ENCODE data around the gene ATG5.
"Not testable (repeated sequence)": the region's sequence is repeated elsewhere in the genome, so short reads cannot be mapped to it uniquely, and the experiment has no call there.

Gene ATG5

DNA sequence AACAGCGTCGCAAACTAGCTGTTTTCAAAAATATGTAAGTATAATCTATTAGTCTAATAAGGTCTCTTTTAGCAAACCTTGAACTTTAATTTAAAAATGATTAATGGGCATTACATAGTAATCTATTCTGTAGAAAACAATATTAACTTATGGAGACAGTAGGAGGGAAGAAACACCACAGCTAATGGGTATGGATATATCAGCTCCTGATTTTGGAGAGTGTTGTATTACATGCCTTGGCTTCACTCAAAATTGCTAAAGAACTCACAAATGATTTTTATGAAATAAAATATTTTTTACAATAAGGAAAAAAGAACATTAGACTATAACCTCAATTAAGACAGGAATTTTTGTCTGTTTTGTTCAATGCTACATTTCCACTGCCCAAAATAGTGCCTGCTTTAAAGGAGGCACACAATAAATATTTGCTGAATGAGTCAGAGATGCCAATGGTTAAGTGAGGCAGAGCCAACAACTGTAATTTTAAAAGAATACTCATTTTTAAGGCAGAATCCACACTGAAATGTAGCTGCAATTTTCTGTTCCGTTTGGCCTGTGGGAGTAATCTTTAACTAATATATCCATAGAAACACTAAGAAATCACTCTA lies 15.7 kb downstream of the ATG5 start:
- peak; percentile 27 for DNase-seq (ENCODE audit: low spot score)

DNA sequence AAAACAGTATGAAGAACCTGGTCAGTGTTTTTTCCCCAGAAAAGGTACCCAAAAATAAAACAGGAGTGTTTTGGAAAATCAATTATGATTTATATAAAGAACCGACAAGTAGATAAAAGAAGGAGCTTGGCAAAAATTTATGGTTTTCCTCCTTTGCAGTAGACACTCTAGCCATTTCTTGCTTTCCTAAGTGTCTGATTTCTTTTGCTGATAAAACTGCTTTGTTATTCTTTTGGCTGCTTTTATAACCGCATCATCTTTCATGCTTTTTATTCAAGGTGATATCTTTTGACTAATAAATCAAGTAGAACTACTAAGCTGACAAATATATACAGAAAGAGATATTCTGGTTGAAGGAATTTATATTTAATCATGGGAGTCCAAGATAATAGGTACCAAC lies 16.6 kb downstream of the ATG5 start:
- no peak for DNase-seq (ENCODE audit: low spot score)

DNA sequence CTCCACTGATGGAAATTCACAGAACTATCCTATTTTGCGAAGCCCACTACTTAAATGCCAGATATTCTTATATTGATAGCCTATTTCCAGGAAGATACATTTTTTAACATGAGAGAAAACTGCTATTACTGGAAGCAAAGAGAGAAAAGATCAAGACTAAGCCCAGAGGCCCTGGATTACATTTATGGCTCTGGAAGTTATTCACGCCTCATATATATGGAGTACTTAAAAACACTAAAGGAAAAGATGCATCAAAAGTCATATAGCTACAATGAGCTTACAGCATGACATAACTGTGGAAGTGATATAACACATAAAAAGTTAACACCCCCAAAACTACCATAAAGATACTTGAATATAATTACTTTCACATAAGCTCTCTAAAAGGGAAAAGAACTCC lies 19.8 kb downstream of the ATG5 start:
- no peak for DNase-seq (ENCODE audit: low spot score)

DNA sequence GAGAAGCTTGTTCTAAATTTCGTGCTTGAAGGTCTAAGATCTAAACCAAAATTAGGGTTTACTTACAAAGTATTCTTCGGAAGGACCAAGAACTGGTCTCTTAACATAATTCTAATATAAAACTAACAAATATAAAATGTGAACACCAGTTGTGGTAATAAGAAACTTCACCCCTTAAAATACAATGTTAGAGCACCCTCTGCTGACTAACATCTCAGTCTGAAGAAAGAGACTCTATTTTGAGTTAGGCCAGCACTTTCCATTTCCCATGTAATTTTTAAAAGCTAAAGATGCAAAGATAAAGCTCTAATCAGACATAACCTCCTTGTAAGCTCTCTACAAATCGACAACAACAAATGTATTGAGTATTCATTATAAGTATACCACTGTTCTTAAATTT lies 24.6 kb downstream of the ATG5 start:
- peak; percentile 12 for DNase-seq (ENCODE audit: low spot score)

DNA sequence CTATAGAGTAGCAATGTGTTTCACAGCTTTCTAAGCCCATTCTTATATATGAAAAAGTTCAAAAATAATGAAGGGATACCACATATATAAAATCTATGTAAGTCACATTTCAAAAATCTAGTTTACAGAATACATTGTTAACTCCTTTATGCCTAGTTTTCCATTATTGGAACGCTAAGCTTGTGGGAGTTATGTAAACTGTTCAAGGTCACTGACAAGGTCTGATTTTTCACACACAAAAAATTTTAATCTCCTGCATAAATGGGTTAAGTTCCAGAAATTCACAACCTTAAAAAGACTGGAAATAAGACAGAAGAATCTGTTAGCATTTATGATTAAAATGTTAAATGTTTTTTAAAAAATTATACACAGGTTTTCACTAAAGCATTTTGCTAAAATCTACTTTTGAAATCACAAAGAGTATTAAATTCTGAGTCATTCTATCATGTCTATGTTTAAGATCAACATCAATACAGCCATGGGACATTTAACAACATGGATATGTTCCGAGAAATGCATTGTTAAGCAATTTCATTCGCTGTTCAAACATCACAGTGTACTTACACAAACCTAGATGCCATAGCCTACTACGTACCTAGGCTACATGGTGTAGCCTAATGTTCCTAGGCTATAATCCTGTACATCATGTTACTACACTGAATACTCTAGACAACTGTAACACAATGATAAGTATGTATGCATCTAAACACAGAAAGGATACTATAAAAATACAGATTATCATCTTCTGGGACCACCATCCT lies 25.4 kb downstream of the ATG5 start:
- no peak for DNase-seq (ENCODE audit: low spot score)

DNA sequence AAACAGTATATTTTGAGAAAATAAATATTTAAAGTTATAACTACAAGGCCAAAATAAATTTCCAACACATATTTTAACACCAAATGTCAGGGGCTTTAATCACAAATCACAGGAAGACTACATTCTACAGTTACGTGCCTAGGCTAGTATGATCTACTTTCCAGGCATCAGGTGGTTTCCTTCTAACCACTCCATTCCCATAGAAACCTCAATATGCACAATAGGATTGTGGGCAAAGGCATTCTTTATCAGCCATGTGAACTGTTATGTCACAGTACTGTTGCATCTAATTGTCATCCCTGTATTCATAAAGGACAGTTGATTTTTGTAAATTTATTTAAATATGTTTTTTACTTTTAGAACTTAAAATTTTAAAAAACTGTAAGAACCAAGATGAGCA lies 32.4 kb downstream of the ATG5 start:
- no peak for DNase-seq (ENCODE audit: low spot score)

DNA sequence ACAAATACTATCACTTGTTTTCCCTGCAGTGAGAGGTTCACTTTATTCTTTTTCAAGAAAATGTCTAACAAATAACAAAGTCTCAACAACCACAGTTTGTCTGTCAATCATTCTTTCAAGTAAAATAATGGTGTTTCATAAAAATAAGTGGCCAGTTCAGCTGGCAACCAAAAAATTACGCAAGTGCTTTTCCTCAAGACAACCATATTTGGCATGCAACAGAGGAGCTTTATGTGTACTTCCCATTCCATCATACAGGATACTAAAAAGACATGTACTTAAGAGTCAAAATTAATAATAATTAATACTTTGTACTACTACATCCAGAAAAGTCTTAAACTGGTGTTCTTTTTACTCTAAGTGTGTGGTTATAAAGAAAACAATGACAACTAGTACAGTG lies 34.6 kb downstream of the ATG5 start:
- no peak for DNase-seq (ENCODE audit: low spot score)

DNA sequence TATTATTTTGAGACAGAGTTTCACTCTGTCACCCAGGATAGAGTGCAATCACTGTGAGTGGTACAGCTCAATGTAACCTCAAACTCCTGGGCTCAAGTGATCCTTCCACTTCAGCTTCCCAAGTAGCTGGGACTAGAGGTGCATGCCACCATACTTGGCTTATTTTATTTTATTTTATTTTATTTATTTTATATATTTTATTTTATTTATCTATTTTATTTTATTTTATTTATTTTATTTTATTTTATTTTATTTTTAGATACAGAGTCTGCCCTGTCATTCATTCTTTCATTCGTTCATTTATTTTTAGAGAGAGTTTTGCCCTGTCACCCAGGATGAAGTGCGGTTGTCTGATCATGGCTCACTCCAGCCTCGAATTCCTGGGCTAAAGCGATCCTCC lies 35.5 kb downstream of the ATG5 start:
- DNase-seq (ENCODE audit: low spot score), result no peak

DNA sequence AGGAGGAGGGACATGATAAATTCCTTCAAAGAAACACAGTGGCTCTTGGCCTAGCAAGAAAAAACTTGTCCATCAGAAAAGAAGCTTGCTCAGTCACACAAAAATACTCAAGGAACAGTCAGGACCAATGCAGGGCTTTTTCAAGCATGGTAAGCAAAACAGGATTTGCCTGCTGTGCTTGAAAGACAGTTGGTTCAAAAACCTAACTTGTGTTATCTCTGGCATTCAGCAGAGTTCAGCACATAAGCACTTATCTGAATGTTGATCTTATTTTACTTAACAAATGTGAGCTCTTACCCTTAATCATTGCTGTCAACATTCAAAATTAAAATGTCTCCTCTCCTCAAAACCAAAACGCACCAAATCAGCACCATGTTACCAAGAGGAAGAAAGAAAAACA lies 38.3 kb downstream of the ATG5 start:
- DNase-seq (ENCODE audit: low spot score), result no peak

DNA sequence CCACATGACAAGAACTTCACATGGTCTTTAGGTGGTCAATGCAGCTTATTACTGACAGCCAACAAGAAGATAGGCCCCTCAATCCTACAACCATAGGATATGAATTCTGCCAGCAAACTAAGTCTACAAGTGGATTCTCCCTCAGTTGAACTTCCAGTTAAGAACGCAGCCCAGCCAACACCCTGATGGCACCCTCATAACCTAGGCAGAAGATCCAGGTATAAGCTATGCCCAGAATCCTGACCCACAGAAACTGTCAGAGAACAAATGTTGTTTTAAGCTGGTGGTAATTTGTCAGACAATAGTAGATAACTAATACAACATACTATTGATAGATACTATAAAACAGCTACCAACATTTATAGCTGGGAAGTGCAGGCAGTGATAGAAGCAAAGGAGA lies 38.8 kb downstream of the ATG5 start:
- DNase-seq (ENCODE audit: low spot score), result no peak

DNA sequence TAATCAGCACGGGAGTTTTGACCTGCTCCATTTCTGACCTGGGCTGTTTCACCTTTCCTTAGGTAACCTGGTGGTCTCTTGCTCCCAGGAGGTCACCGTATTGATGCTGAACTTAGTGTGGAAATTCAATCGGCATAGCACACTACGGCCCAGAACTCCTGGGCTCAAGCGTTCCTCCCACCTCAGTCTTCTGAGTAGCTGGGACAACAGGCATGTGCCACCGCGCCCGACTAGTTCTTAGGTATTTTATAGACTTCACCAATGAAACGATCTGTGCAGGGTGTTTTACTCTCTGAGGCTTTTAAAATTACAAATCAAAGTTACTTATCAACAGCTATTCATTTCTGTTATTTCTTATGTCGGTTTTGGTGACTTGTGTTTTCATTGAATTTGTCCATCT lies 42.1 kb downstream of the ATG5 start:
- no peak for DNase-seq (ENCODE audit: low spot score)

DNA sequence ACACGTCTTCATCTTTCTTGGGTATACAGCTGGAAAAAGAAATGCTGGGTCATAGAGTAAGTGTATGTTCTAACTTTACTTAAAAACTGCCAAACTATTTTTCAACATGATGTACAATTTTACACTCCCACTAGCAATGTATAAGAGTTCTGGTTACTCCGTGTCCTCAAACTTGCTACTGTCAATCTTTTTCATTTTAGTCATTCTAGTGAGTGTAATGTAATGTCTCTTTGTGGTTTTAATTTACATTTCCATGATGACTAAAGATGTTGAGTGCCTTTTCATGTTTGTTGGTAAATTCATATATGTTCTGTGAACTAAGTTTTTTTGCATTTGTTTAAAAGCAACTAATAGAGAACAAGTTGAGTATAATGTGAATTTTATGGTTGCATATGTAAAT lies 43.9 kb downstream of the ATG5 start:
- no peak for DNase-seq (ENCODE audit: low spot score)

DNA sequence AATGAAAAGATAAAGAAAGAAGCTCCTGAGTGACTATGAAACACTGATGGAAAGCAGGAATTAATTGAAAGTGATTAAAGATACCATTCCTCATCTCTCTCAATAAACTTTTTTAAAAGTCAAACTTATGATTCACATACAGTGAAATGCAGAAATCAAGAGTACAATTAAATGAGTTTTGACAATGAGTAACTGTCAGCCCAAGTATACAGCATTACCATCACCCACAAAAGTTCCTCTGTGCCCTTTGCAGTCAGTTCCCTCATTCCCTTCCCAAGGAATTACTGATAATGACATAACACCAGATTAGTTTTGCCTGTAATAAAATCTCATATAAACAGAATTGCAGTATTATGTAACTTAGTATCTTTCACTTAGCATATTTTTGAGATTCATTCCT lies 44.5 kb downstream of the ATG5 start:
- DNase-seq (ENCODE audit: low spot score), result no peak

DNA sequence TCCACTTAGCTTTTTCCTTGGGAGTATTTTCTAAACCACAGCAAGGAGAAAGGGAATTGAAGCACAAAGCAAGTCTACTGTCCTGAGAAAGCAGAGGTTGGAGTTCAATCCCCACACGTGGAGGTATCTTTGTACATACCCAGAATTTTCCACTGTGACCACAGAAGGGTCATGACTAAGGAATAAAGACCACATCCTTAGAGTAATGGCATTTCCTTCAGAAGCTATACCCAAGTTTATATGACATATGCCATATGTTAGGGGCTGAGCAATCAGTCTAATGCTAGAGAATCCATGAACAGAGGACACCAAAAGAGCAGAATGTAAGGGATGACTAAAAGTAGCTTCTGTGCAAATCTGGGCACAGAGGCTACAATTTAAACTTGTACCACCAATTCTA lies 46.4 kb downstream of the ATG5 start:
- DNase-seq (ENCODE audit: low spot score), result peak; percentile 20

DNA sequence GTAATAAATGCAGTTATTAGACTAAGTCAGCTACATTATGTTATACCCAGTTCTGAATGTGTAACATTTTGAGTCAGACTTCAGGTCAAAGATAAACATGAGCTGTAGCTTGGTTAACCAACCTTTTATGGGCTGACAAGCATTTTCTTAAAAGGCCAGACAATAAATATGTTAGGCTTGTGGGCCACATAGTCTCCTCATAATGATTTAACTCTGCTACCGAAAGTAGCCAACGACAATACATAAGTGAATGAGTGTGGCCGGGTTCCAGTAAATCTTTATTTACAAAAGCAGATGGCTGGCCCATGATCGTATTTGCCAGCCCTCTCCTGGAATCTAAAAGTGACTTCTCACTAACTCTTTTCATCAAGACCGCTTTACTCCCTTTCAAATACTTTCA lies 49.9 kb downstream of the ATG5 start:
- peak; percentile 47 for DNase-seq (ENCODE audit: low spot score)

DNA sequence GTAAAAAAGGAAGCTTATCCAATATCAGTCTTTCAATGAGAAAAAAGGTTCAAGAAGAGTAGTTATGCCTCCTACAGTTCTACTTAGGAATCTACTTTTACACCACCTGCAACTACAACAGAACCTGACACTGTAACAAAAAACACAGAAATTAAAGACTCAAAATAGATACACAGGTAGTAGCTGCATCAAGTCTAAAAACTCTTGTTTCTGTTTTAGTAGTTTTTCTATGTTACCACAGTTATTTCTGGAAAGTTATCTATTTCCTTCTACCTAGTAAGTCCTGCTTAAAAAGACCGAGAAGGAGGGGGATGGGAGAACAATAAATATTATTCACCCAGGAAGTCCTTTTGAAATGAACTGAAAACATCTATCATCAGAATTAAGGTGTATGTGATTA lies 52.5 kb downstream of the ATG5 start:
- no peak for DNase-seq (ENCODE audit: low spot score)

DNA sequence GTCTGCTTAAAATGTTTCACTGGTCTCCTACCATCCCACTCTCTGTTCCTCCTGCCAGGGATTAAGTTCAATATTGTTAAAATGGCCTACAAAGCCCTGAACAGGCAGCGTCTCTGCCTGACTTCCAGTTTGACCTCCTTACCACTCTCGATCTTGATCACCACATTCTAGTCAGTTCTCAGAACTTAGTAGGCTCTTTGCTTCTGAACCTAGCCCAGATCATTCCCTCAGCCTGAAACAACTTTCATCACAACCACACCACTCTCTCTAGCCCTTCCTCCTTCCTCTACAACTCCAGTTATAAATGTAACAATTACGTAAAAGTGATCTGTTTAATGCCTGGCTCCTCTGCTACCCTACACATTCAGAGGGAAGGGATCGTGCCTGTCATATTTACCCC lies 53.3 kb downstream of the ATG5 start:
- DNase-seq (ENCODE audit: low spot score), result no peak

DNA sequence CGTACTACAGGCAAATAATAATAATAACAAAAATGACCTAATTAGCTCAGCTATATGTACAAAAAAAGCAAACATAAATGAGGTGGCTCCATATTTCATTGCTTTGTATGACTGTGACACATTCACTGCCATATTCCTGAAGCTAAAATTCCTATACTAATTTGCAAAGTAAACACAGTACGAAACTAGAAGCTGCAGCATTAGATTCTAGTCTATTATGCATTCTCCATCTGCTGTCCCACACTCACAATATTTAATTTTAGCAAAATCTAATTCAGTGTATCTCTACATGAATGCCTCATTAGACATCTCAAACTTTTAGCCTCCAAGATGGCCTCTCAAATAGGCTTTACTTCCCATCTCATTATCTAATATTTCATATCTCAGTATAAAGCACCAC lies 55.1 kb downstream of the ATG5 start:
- DNase-seq (ENCODE audit: low spot score), result no peak

DNA sequence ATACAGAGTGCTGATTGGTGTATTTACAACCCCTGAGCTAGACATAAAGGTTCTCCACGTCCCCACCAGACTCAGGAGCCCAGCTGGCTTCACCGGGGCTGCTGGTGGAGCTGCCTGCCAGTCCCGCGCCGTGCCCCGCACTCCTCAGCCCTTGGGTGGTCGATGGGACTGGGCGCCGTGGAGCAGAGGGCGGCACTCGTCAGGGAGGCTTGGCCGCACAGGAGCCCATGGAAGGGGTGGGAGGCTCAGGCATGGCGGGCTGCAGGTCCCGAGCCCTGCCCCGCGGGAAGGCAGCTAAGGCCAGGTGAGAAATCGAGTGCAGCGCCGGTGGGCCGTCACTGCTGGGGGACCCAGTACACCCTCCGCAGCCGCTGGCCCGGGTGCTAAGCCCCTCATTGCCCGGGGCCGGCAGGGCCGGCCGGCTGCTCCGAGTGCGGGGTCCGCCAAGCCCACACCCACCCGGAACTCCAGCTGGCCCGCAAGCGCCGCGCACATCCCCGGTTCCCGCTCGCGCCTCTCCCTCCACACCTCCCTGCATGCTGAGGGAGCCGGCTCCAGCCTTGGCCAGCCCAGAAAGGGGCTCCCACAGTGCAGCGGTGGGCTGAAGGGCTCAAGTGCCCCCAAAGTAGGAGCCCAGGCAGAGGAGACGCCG lies 56.2 kb downstream of the ATG5 start:
- not testable (repeated sequence) for DNase-seq (ENCODE audit: low spot score)

DNA sequence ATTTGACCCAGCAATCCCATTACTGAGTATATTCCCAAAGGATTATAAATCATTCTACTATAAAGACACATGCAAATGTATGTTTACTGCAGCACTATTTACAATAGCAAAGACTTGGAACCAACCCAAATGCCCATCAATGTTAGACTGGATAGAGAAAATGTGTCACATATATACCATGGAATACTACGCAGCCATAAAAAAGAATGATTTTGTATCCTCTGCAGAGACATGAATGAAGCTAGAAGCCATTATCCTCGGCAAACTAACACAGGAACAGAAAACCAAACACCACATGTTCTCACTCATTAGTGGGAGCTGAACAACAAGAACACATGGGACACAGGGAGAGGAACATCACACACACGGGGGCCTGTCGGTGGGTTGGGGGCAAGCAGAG lies 57.1 kb downstream of the ATG5 start:
- DNase-seq (ENCODE audit: low spot score), result not testable (repeated sequence)

DNA sequence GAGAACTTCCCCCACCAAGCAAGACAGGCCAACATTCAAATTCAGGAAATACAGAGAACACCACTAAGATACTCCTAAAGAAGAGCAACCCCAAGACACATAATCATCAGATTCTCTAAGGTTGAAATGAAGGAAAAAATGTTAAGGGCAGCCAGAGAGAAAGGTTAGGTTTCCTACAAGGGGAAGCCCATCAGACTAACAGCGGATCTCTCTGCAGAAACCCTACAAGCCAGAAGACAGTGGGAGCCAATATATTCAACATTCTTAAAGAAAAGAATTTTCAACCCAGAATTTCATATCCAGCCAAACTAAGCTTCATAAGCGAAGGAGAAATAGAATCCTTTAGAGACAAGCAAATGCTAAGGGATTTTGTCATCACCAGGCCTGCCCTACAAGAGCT lies 61.1 kb downstream of the ATG5 start:
- DNase-seq (ENCODE audit: low spot score), result not testable (repeated sequence)

DNA sequence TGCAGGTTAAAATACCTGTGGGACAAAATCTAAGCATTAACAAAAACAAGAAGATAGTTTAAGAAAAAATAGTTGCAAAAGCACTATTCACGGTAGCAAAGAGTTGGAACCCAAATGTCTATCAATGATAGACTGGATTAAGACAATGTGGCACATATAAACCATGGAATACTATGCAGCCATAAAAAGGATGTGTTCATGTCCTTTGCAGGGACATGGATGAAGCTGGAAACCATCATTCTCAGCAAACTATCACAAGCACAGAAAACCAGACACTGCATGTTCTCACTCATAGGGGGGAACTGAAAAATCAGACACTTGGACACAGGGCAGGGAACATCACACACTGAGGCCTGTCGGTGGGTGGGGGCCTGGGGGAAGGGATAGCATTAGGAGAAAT lies 65.8 kb downstream of the ATG5 start:
- not testable (repeated sequence) for DNase-seq (ENCODE audit: low spot score)

DNA sequence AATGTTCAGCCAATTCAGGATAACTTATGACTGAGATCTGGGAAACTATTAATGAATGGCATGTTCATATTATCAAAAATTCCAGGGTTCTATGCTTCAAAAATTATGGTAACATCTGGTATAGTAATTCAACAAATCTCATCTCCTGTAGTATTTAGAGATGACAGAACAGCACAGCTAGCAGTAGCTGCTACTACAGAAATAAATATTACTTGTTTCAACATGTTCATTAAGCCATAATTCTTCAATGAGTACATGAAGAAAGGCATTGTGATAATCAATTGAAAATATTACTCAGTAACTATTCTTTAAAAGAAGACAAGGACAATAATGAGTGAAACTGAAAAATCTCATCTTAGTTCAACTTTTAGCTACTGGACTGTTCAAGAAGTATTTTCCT lies 66.8 kb downstream of the ATG5 start:
- DNase-seq (ENCODE audit: low spot score), result no peak

DNA sequence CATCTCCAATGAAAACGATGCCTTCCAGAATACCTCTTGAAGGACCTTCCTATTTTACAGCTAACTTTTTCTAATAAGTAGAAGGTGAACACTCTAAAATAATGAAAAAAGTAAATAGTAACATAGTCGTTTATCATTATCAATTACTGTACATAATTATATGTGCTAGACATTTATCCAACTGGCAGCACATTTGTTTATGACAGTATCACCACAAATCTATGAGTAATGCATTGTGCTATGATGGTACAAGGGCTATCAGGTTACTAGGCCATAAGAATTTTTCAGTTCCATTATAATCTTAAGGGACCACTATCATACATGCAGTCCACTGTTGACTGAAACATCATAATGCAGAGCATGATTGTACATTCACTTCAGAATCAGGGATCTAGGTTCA lies 68.4 kb downstream of the ATG5 start:
- no peak for DNase-seq (ENCODE audit: low spot score)
